Smooth muscle cell (in vitro differentiated cells): Measurements from ENCODE around the gene IGIP. TPM values are rescaled to one million over a fixed set of nuclear protein-coding genes. Genes with fewer than 3 reads are reported as not detected.
A peak's percentile ranks its signal among the peaks of the same experiment; 100 is the strongest.

Source experiments
- DNase-seq: peaks from one replicate; lab custom pipeline; 2025; ENCODE audit not compliant: unreplicated experiment; lab: John Stamatoyannopoulos, UW
- H2AFZ ChIP-seq: fragments of 200-600 bp; sonication (generic); 2 replicates; pipeline ENCODE4 v1.6.0; 2016; ENCODE audit warnings: antibody characterized with exemption, low read depth, mild to moderate bottlenecking
- H3F3A ChIP-seq: fragments of 200-600 bp; sonication (generic); 2 replicates; pipeline ENCODE4 v1.6.0; 2017; ENCODE audit warnings: antibody characterized with exemption, low read depth
- H3K27ac ChIP-seq: fragments of 200-600 bp; sonication (generic); 2 replicates; pipeline ENCODE4 v1.5.1; 2016; ENCODE audit warnings: low read depth, mild to moderate bottlenecking
- H3K27me3 ChIP-seq: fragments of 200-600 bp; sonication (generic); 2 replicates; pipeline ENCODE4 v1.6.1; 2016; ENCODE audit warnings: low read depth, mild to moderate bottlenecking
- H3K36me3 ChIP-seq: fragments of 200-600 bp; sonication (generic); 2 replicates; pipeline ENCODE4 v1.5.1; 2016; ENCODE audit warnings: low read depth
- H3K4me1 ChIP-seq: fragments of 200-600 bp; sonication (generic); 2 replicates; pipeline ENCODE4 v1.5.1; 2016; ENCODE audit warnings: low read depth
- H3K4me2 ChIP-seq: fragments of 200-600 bp; sonication (generic); 2 replicates; pipeline ENCODE4 v1.6.0; 2016; ENCODE audit warnings: mild to moderate bottlenecking
- H3K4me3 ChIP-seq: fragments of 200-600 bp; sonication (generic); 2 replicates; pipeline ENCODE4 v1.5.1; 2016; ENCODE audit warnings: mild to moderate bottlenecking
- H3K79me2 ChIP-seq: fragments of 200-600 bp; sonication (generic); 2 replicates; pipeline ENCODE4 v1.6.0; 2016; ENCODE audit warnings: low read depth, mild to moderate bottlenecking
- H3K9ac ChIP-seq: fragments of 200-600 bp; sonication (generic); 2 replicates; pipeline ENCODE4 v1.6.0; 2016; ENCODE audit warnings: low read depth
- H3K9me3 ChIP-seq: fragments of 200-600 bp; sonication (generic); replicated peaks from 2 replicates; pipeline ENCODE4 v1.5.1; 2016; ENCODE audit warnings: low read depth
- H4K20me1 ChIP-seq: fragments of 200-600 bp; sonication (generic); 2 replicates; pipeline ENCODE4 v1.6.0; 2016; ENCODE audit warnings: low read depth
- WGBS: methylation state at CpG from one replicate; pipeline ENCODE4 v1.1.7; 2016; ENCODE audit warnings: low lambda C conversion rate; 5-methylcytosine and 5-hydroxymethylcytosine counted together
- polyA plus RNA-seq: library from polyadenylated mRNA; unstranded; fragments of >200 nt; fragmentation: Nextera tagmentation; extraction: Ambion mirVana; gene quantifications from 2 replicates; pipeline ENCODE4 v1.2.1, GENCODE V29; 2016
- total RNA-seq: library from RNA; depleted of rRNA; stranded (reverse); fragments of >200 nt; gene quantifications from 2 replicates; pipeline ENCODE4 v1.2.3, GENCODE V29; 2014
- TF ChIP-seq, protein P1 (sequence below): fragments of 200-600 bp; sonication (generic); IDR thresholded peaks from 2 replicates; pipeline ENCODE4 v1.5.1; 2017; ENCODE audit warnings: borderline replicate concordance, mild to moderate bottlenecking, antibody characterized with exemption; ENCODE audit not compliant: insufficient read depth, poor library complexity, severe bottlenecking

The IGIP gene
- total and polyA plus RNA-seq, 2 experiments from 2014 or later, result 0.72 to 4.3 TPM

DNA sequence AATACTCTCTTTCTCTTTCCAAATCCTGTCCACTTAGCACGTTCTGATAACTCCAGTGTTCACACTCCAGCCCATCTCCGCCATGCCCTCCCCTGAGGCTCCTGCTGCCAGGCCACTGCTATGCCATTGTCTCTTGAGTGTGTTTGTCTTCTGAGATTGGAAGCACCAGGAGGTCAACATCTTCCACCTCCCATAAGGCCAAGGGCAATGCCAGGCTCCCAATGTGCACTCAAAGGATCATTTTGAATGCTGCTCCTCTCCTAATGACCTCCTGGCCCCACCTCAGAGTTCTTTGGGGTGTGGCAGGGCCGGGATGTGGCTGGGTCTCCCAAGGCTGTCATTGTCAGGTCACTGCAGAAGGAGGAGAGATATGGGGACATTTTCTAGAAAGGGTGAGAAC, 19.5 kb downstream of the IGIP start:
- no peak for DNase-seq
- no peak overlapping the region for H3K4me3 ChIP-seq
- peak overlapping the region; percentile 88 for H3K4me2 ChIP-seq
- no peaks in the 10 kb centered on the region for H3K79me2 ChIP-seq
- H4K20me1 ChIP-seq, result peaks cover 95% of the 10 kb centered on the region
- H3K36me3 ChIP-seq, result no peaks in the 10 kb centered on the region
- H3K9me3 ChIP-seq, result no peaks in the 10 kb centered on the region
- H3K27me3 ChIP-seq, result peaks cover 38% of the 10 kb centered on the region
- H3F3A ChIP-seq, result no peaks in the 10 kb centered on the region
- no peak overlapping the region for H3K9ac ChIP-seq
- TF ChIP-seq, protein P1, sequence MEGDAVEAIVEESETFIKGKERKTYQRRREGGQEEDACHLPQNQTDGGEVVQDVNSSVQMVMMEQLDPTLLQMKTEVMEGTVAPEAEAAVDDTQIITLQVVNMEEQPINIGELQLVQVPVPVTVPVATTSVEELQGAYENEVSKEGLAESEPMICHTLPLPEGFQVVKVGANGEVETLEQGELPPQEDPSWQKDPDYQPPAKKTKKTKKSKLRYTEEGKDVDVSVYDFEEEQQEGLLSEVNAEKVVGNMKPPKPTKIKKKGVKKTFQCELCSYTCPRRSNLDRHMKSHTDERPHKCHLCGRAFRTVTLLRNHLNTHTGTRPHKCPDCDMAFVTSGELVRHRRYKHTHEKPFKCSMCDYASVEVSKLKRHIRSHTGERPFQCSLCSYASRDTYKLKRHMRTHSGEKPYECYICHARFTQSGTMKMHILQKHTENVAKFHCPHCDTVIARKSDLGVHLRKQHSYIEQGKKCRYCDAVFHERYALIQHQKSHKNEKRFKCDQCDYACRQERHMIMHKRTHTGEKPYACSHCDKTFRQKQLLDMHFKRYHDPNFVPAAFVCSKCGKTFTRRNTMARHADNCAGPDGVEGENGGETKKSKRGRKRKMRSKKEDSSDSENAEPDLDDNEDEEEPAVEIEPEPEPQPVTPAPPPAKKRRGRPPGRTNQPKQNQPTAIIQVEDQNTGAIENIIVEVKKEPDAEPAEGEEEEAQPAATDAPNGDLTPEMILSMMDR, result no peak
- 75% methylated on average over 3 of the region's 3 CpGs for WGBS
- peaks cover 6% of the 10 kb centered on the region for H3K4me1 ChIP-seq
- H2AFZ ChIP-seq, result no peak overlapping the region
- H3K27ac ChIP-seq, result no peak overlapping the region

DNA sequence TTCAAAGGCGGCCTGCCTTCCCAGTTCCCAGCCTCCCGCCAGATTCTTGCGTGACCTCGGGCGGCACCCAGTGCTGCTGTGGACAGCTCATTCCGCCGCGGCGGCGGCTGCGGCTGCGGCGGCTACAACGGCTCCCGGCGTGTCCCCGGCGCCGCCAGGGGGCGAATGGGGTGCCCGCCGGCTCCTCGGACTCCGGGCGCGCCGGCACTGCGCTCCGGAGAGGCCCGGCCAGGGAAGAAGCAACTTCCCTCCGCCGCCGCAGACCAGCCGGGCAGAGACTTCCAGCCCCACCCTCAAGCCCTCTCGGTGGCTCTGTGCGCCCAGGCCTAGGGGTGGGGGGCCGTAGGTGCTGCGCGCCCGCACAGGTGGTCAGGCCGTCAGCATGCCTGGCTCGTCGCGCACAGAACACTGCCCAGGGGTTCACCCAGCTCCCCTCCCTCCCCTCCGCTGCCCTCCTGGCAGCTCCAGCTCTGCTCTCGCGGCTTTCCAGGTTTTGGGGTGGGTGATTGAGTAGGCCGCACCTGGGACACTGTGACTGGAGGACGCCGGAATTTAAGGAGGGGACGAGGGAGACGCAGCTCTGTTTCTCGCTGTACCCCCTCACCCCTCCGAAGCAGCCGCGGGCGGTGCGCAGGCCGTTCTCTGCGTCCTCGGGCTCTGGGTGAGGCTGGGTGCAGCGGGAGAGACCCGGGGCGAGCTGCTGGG, 20.2 kb downstream of the IGIP start:
- peak; percentile 41 for DNase-seq
- Histone ChIP-seq H3K4me3 (peak overlapping the region; percentile 51), H3K79me2 (no peaks in the 10 kb centered on the region), H4K20me1 (peaks cover 90% of the 10 kb centered on the region), H3K9me3 (no peaks in the 10 kb centered on the region), H3K4me1 (peaks cover 6% of the 10 kb centered on the region), H3K27ac (no peak overlapping the region), H2AFZ (no peak overlapping the region), H3K27me3 (peaks cover 38% of the 10 kb centered on the region), H3K36me3 (no peaks in the 10 kb centered on the region), H3K4me2 (peak overlapping the region; percentile 88), H3F3A (no peaks in the 10 kb centered on the region), H3K9ac (no peak overlapping the region)
- TF ChIP-seq, protein P1, result peak; percentile 75
- 6% methylated on average over 53 of the region's 64 CpGs for WGBS

GRCh38 chr5:140146523-140146842, 20.7 kb downstream of the IGIP start:
- peaks cover 87% of the 10 kb centered on the region for H4K20me1 ChIP-seq
- no peak overlapping the region for H3K9ac ChIP-seq

More at GRCh38 chr5:140146523-140146842, 20.7 kb downstream of the IGIP start:
- no peak overlapping the region for H3K27ac ChIP-seq
- H3K9me3 ChIP-seq, result no peaks in the 10 kb centered on the region
- no peaks in the 10 kb centered on the region for H3K79me2 ChIP-seq
- TF ChIP-seq, protein P1, result no peak
- H3K4me3 ChIP-seq, result peak overlapping the region; percentile 51
- no peaks in the 10 kb centered on the region for H3F3A ChIP-seq
- H2AFZ ChIP-seq, result no peak overlapping the region
- WGBS, result 14% methylated on average over 14 of the region's 14 CpGs
- H3K4me1 ChIP-seq, result peaks cover 6% of the 10 kb centered on the region
- H3K27me3 ChIP-seq, result peaks cover 38% of the 10 kb centered on the region
- no peak for DNase-seq
- H3K4me2 ChIP-seq, result peak overlapping the region; percentile 88
- no peaks in the 10 kb centered on the region for H3K36me3 ChIP-seq
